ENCODE results near the gene FAM20A.

FAM20A gene

DNA sequence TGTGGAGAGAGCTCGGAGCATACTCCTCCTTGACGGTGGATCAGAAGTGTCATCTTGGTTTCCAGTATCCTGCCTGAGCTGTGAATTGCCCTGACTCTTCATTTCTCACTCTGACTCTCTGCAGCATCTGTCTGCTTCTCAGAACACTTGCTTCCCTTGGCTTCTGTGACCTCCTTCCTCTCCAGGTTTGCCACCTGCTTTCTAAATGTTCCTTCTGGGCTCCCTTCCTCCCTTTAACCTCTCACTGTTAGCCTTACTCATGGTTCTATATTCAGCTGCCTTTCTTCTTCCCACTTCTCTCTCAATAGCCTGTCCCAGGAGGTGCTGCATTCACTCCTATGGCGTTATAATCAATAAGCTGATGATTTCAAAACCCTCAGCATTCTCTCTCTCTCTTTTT lies 100.1 kb downstream of the FAM20A start:
- no peak for TF ChIP-seq ZNF202 (tag by site-specific recombination; IDR thresholded peaks at IDR 0.05; ENCODE audit: borderline replicate concordance)
- no peak for TF ChIP-seq ZNF416 (tag by site-specific recombination; IDR thresholded peaks at IDR 0.05)
- TF ChIP-seq ZNF510 (tag by site-specific recombination; IDR thresholded peaks at IDR 0.05; ENCODE audit: insufficient replicate concordance): no peak
- no peak for TF ChIP-seq ZNF664 (tag by site-specific recombination; IDR thresholded peaks at IDR 0.05)
- no peak for TF ChIP-seq ZNF544 (tag by site-specific recombination; IDR thresholded peaks at IDR 0.05)
- TF ChIP-seq, protein P1, sequence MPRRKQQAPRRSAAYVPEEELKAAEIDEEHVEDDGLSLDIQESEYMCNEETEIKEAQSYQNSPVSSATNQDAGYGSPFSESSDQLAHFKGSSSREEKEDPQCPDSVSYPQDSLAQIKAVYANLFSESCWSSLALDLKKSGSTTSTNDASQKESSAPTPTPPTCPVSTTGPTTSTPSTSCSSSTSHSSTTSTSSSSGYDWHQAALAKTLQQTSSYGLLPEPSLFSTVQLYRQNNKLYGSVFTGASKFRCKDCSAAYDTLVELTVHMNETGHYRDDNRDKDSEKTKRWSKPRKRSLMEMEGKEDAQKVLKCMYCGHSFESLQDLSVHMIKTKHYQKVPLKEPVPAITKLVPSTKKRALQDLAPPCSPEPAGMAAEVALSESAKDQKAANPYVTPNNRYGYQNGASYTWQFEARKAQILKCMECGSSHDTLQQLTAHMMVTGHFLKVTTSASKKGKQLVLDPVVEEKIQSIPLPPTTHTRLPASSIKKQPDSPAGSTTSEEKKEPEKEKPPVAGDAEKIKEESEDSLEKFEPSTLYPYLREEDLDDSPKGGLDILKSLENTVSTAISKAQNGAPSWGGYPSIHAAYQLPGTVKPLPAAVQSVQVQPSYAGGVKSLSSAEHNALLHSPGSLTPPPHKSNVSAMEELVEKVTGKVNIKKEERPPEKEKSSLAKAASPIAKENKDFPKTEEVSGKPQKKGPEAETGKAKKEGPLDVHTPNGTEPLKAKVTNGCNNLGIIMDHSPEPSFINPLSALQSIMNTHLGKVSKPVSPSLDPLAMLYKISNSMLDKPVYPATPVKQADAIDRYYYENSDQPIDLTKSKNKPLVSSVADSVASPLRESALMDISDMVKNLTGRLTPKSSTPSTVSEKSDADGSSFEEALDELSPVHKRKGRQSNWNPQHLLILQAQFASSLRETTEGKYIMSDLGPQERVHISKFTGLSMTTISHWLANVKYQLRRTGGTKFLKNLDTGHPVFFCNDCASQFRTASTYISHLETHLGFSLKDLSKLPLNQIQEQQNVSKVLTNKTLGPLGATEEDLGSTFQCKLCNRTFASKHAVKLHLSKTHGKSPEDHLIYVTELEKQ (tag by site-specific recombination; IDR thresholded peaks at IDR 0.05; ENCODE audit: borderline replicate concordance): no peak
- TF ChIP-seq ZBTB20 (tag by site-specific recombination; IDR thresholded peaks at IDR 0.05): no peak
- TF ChIP-seq, protein P2, sequence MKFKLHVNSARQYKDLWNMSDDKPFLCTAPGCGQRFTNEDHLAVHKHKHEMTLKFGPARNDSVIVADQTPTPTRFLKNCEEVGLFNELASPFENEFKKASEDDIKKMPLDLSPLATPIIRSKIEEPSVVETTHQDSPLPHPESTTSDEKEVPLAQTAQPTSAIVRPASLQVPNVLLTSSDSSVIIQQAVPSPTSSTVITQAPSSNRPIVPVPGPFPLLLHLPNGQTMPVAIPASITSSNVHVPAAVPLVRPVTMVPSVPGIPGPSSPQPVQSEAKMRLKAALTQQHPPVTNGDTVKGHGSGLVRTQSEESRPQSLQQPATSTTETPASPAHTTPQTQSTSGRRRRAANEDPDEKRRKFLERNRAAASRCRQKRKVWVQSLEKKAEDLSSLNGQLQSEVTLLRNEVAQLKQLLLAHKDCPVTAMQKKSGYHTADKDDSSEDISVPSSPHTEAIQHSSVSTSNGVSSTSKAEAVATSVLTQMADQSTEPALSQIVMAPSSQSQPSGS (tag by site-specific recombination; IDR thresholded peaks at IDR 0.05; ENCODE audit: low read depth): no peak
- TF ChIP-seq ZNF146 (tag by site-specific recombination; IDR thresholded peaks at IDR 0.05): no peak
- no peak for TF ChIP-seq ZNF529 (tag by site-specific recombination; IDR thresholded peaks at IDR 0.05; ENCODE audit: insufficient replicate concordance)
- TF ChIP-seq, protein P3, sequence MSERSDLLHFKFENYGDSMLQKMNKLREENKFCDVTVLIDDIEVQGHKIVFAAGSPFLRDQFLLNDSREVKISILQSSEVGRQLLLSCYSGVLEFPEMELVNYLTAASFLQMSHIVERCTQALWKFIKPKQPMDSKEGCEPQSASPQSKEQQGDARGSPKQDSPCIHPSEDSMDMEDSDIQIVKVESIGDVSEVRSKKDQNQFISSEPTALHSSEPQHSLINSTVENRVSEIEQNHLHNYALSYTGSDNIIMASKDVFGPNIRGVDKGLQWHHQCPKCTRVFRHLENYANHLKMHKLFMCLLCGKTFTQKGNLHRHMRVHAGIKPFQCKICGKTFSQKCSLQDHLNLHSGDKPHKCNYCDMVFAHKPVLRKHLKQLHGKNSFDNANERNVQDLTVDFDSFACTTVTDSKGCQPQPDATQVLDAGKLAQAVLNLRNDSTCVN (tag by site-specific recombination; optimal IDR thresholded peaks at IDR 0.05): no peak
- TF ChIP-seq ZNF324 (tag by site-specific recombination; IDR thresholded peaks at IDR 0.05): no peak
- TF ChIP-seq OSR2 (tag by site-specific recombination; IDR thresholded peaks at IDR 0.05): no peak
- no peak for TF ChIP-seq RBAK (tag by site-specific recombination; IDR thresholded peaks at IDR 0.05)
- TF ChIP-seq GFI1B (tag by site-specific recombination; IDR thresholded peaks at IDR 0.05): no peak
- no peak for TF ChIP-seq ZNF747 (tag by site-specific recombination; IDR thresholded peaks at IDR 0.05)
- no peaks in the 10 kb centered on the region for H3K36me3 ChIP-seq (ENCODE audit: control insufficient read depth in 2 of 2, insufficient read depth in 1 of 2, low read length in 2 of 2)
- no peak overlapping the region for H3K27ac ChIP-seq (ENCODE audit: extremely low read depth, low read depth, low read length)
- H3K4me1 ChIP-seq (ENCODE audit: control insufficient read depth, insufficient read depth, low read length): no peaks in the 10 kb centered on the region; the same call in 1 of the 2 replicates
- ChIA-PET POLR2A (interaction anchor here (0.6 kb wide), 1 partner anchor 169 kb away, joined by 6 read pairs; no protein-coding TSS in a partner anchor), CTCF (interaction anchor here (0.7 kb wide), 1 partner anchor 1108 kb away, joined by 3 read pairs; no protein-coding TSS in a partner anchor)
- H3K4me3 ChIP-seq (ENCODE audit: low read depth, low read length): no peak overlapping the region
- no peaks in the 10 kb centered on the region for H3K9me3 ChIP-seq (ENCODE audit: control insufficient read depth, insufficient read depth, low read depth, low read length)

DNA sequence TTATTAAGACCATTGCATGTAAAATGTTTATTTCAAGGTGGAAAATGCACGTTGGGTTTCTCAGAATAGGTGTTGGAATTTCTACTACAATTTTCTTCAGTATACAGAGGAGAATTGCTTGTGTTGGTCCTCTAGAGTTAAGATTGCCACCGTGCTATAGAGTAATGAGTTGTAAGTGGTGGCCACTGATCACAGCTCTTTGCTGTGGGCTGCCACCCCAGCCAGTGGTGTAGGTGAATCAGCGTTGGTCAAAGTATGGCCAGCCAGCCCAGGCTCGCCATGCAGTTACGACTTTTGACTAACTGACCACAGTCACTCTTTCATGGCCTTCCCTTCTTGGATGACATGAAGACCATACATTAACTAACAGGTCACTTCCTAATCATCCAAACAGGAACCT lies 101.6 kb downstream of the FAM20A start:
- Histone ChIP-seq H3K4me3 (ENCODE audit: low read depth, low read length) (no peak overlapping the region), H3K36me3 (ENCODE audit: control insufficient read depth in 2 of 2, insufficient read depth in 1 of 2, low read length in 2 of 2) (no peaks in the 10 kb centered on the region), H3K27ac (ENCODE audit: extremely low read depth, low read depth, low read length) (no peak overlapping the region), H3K9me3 (ENCODE audit: control insufficient read depth, insufficient read depth, low read depth, low read length) (no peaks in the 10 kb centered on the region), H3K4me1 (ENCODE audit: control insufficient read depth, insufficient read depth, low read length) (no peaks in the 10 kb centered on the region; the same call in 1 of the 2 replicates)
- POLR2A ChIA-PET: no interaction called here
- CTCF ChIA-PET: no interaction called here
- no peak for TF ChIP-seq ZNF214 (tag by site-specific recombination; IDR thresholded peaks at IDR 0.05; ENCODE audit: borderline replicate concordance)
- TF ChIP-seq ZNF324 (tag by site-specific recombination; IDR thresholded peaks at IDR 0.05): no peak
- TF ChIP-seq, protein P4, sequence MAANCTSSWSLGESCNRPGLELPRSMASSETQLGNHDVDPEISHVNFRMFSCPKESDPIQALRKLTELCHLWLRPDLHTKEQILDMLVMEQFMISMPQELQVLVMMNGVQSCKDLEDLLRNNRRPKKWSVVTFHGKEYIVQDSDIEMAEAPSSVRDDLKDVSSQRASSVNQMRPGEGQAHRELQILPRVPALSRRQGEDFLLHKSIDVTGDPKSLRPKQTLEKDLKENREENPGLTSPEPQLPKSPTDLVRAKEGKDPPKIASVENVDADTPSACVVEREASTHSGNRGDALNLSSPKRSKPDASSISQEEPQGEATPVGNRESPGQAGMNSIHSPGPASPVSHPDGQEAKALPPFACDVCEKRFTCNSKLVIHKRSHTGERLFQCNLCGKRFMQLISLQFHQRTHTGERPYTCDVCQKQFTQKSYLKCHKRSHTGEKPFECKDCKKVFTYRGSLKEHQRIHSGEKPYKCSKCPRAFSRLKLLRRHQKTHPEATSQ (tag by site-specific recombination; IDR thresholded peaks at IDR 0.05): no peak
- no peak for TF ChIP-seq ZNF174 (tag by site-specific recombination; IDR thresholded peaks at IDR 0.05)
- no peak for TF ChIP-seq ZNF157 (tag by site-specific recombination; IDR thresholded peaks at IDR 0.05)
- no peak for TF ChIP-seq ZNF561 (tag by site-specific recombination; IDR thresholded peaks at IDR 0.05; ENCODE audit: borderline replicate concordance)
- no peak for TF ChIP-seq ZNF585B (tag by site-specific recombination; IDR thresholded peaks at IDR 0.05)
- TF ChIP-seq MYNN (tag by site-specific recombination; IDR thresholded peaks at IDR 0.05; ENCODE audit: borderline replicate concordance): no peak
- no peak for TF ChIP-seq ZNF404 (tag by site-specific recombination; IDR thresholded peaks at IDR 0.05)
- TF ChIP-seq, protein P2 (tag by site-specific recombination; IDR thresholded peaks at IDR 0.05; ENCODE audit: low read depth): no peak
- TF ChIP-seq, protein P5, sequence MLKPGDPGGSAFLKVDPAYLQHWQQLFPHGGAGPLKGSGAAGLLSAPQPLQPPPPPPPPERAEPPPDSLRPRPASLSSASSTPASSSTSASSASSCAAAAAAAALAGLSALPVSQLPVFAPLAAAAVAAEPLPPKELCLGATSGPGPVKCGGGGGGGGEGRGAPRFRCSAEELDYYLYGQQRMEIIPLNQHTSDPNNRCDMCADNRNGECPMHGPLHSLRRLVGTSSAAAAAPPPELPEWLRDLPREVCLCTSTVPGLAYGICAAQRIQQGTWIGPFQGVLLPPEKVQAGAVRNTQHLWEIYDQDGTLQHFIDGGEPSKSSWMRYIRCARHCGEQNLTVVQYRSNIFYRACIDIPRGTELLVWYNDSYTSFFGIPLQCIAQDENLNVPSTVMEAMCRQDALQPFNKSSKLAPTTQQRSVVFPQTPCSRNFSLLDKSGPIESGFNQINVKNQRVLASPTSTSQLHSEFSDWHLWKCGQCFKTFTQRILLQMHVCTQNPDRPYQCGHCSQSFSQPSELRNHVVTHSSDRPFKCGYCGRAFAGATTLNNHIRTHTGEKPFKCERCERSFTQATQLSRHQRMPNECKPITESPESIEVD (tag by site-specific recombination; IDR thresholded peaks at IDR 0.05): no peak
- TF ChIP-seq ZNF510 (tag by site-specific recombination; IDR thresholded peaks at IDR 0.05; ENCODE audit: insufficient replicate concordance): no peak

All from HEK293 (cell line).